COR-L47 (cell line): Measurements from ENCODE around the gene ERC1.

Source experiments
- DNase-seq: peaks from one replicate; lab custom pipeline; 2025; lab: John Stamatoyannopoulos, UW

Gene ERC1

GRCh38 chr12:1493781-1494565, 502.9 kb downstream of the ERC1 start:
- no peak for DNase-seq

- DNase-seq: no peak
These were observed 503.8 kb downstream of the ERC1 start for GRCh38 chr12:1494856-1495255.

GRCh38 chr12:1496162-1496900, 505.3 kb downstream of the ERC1 start:
- no peak for DNase-seq

GRCh38 chr12:1497161-1497560, 506.1 kb downstream of the ERC1 start:
- DNase-seq: no peak

GRCh38 chr12:1498199-1498740, 507.2 kb downstream of the ERC1 start:
- DNase-seq: no peak

- DNase-seq: no peak
These were observed 508.3 kb downstream of the ERC1 start for GRCh38 chr12:1499351-1499750.

- no peak for DNase-seq
These were observed 509.2 kb downstream of the ERC1 start for GRCh38 chr12:1500095-1500801.

GRCh38 chr12:1501001-1501400, 510.0 kb downstream of the ERC1 start:
- no peak for DNase-seq

GRCh38 chr12:1501695-1502378, 510.8 kb downstream of the ERC1 start:
- no peak for DNase-seq

- no peak for DNase-seq
These were observed 511.3 kb downstream of the ERC1 start for GRCh38 chr12:1502379-1502720.

GRCh38 chr12:1502831-1503230, 511.8 kb downstream of the ERC1 start:
- DNase-seq: no peak

- DNase-seq: no peak
These were observed 512.3 kb downstream of the ERC1 start for GRCh38 chr12:1503281-1503711.

- DNase-seq: no peak
These were observed 513.4 kb downstream of the ERC1 start for GRCh38 chr12:1504304-1504894.

- no peak for DNase-seq
These were observed 513.9 kb downstream of the ERC1 start for GRCh38 chr12:1504895-1505311.

- DNase-seq: no peak
These were observed 514.6 kb downstream of the ERC1 start for GRCh38 chr12:1505576-1505975.

GRCh38 chr12:1507308-1507707, 516.3 kb downstream of the ERC1 start:
- no peak for DNase-seq

GRCh38 chr12:1509413-1510052, 518.5 kb downstream of the ERC1 start:
- no peak for DNase-seq

- no peak for DNase-seq
These were observed 519.2 kb downstream of the ERC1 start for GRCh38 chr12:1510056-1510812.

- no peak for DNase-seq
These were observed 524.0 kb downstream of the ERC1 start for GRCh38 chr12:1515010-1515409.

GRCh38 chr12:1515428-1515827, 524.4 kb downstream of the ERC1 start:
- DNase-seq: no peak
